Measurements from ENCODE around the gene KIAA0040. TPM values are rescaled to one million over a fixed set of nuclear protein-coding genes. Genes with fewer than 3 reads are reported as not detected.

Gene KIAA0040
- total RNA-seq: under 0.01 and 0.15 TPM in 2 replicates

GRCh38 chr1:175192630-175193526 is at the start of gene KIAA0040:
TSS of gene KIAA0040 (minus strand) at chr1:175192776. CDS start at chr1:175161013, 31,763 bp downstream.

Other genes with a start within 250 kb of the KIAA0040 start
- 155 and 158 TPM in 2 replicates for gene CACYBP, start 192.8 kb downstream of the KIAA0040 start, total RNA-seq
- gene MRPS14, start 169.4 kb downstream of the KIAA0040 start, total RNA-seq: 16.3 and 19.2 TPM in 2 replicates
- gene TNN, start 124.9 kb downstream of the KIAA0040 start, total RNA-seq: not detected in 2 replicates

Measured in bronchus fibroblast of lung (primary cell).